Fibroblast of skin of scalp (primary cell): ENCODE data around the gene ISYNA1.
A peak's percentile ranks its signal among the peaks of the same experiment; 100 is the strongest.
"Not testable (repeated sequence)": the region's sequence is repeated elsewhere in the genome, so short reads cannot be mapped to it uniquely, and the experiment has no call there.

Source experiments
- DNase-seq: peaks from one replicate; pipeline ENCODE4 v3.0.0-alpha.2; 2013

Gene ISYNA1

GRCh38 chr19:18419195-18419698 is 18.7 kb downstream of the ISYNA1 start, which contains the start of gene SSBP4:
Gene SSBP4, plus strand, starts transcription at chr19:18419398. Its CDS starts 251 bp downstream, at chr19:18419649.
- peak; percentile 89 for DNase-seq

GRCh38 chr19:18418483-18419194 is 19.3 kb downstream of the ISYNA1 start:
- DNase-seq: no peak

- no peak for DNase-seq
Observed at GRCh38 chr19:18418029-18418482, 19.9 kb downstream of the ISYNA1 start.

- DNase-seq: peak; percentile 94
Observed at GRCh38 chr19:18417250-18418028, 20.5 kb downstream of the ISYNA1 start.

- peak; percentile 93 for DNase-seq
Observed at GRCh38 chr19:18416778-18417249, 21.1 kb downstream of the ISYNA1 start.

GRCh38 chr19:18415178-18415867 is 22.6 kb downstream of the ISYNA1 start:
- DNase-seq: peak; percentile 86

GRCh38 chr19:18414504-18415177 is 23.3 kb downstream of the ISYNA1 start:
- no peak for DNase-seq

GRCh38 chr19:18412610-18413239 is 25.2 kb downstream of the ISYNA1 start:
- DNase-seq: no peak

GRCh38 chr19:18408053-18408476 is 29.9 kb downstream of the ISYNA1 start:
- no peak for DNase-seq

- no peak for DNase-seq
Observed at GRCh38 chr19:18406749-18407148, 31.2 kb downstream of the ISYNA1 start.

GRCh38 chr19:18405754-18406153 is 32.2 kb downstream of the ISYNA1 start:
- DNase-seq: not testable (repeated sequence)

- not testable (repeated sequence) for DNase-seq
Observed at GRCh38 chr19:18402455-18403248, 35.3 kb downstream of the ISYNA1 start.

GRCh38 chr19:18401580-18402112 is 36.3 kb downstream of the ISYNA1 start:
- peak; percentile 76 for DNase-seq

GRCh38 chr19:18399008-18399407 is 38.9 kb downstream of the ISYNA1 start:
- peak; percentile 50 for DNase-seq

GRCh38 chr19:18397242-18398202 is 40.4 kb downstream of the ISYNA1 start, which contains the start of gene LRRC25:
Gene LRRC25, minus strand, starts transcription at chr19:18397622. Its CDS starts 659 bp downstream, at chr19:18396963.
- no peak for DNase-seq

GRCh38 chr19:18396471-18397241 is 41.3 kb downstream of the ISYNA1 start:
- no peak for DNase-seq

- no peak for DNase-seq
Observed at GRCh38 chr19:18393836-18394235, 44.1 kb downstream of the ISYNA1 start.

GRCh38 chr19:18392926-18393325 is 45.0 kb downstream of the ISYNA1 start:
- DNase-seq: no peak
